Measurements from ENCODE around the gene SDK2.

DNA sequence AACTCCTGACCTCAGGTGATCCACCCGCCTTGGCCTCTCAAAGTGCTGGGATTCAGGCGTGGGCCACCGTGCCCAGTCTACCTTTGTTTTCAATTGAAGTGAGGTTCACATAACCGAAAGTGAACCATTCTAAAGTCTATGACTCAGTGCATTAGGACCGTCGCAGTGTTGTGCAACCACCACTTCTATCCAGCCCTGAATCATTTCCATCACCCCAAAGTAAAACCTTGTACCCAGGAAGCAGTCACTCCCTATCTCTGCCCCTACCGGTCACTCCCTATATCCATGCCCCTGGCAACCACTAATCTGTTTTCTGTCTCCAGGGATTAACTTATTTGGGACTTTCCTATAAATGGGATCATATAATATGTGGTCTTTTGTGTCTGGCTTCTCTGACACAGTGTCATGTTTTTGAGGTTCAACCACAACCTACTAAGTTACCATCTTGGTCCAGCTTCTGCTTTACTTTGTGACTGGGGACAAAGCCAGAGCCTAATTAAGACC lies 304.1 kb downstream of the SDK2 start:
- no peak for TF ChIP-seq POLR2A (IDR thresholded peaks at IDR 0.05; ENCODE audit: low read depth, low read length)
- TF ChIP-seq BHLHE40 (IDR thresholded peaks at IDR 0.05; ENCODE audit: low read depth, low read length), result no peak
- TF ChIP-seq, protein P1, sequence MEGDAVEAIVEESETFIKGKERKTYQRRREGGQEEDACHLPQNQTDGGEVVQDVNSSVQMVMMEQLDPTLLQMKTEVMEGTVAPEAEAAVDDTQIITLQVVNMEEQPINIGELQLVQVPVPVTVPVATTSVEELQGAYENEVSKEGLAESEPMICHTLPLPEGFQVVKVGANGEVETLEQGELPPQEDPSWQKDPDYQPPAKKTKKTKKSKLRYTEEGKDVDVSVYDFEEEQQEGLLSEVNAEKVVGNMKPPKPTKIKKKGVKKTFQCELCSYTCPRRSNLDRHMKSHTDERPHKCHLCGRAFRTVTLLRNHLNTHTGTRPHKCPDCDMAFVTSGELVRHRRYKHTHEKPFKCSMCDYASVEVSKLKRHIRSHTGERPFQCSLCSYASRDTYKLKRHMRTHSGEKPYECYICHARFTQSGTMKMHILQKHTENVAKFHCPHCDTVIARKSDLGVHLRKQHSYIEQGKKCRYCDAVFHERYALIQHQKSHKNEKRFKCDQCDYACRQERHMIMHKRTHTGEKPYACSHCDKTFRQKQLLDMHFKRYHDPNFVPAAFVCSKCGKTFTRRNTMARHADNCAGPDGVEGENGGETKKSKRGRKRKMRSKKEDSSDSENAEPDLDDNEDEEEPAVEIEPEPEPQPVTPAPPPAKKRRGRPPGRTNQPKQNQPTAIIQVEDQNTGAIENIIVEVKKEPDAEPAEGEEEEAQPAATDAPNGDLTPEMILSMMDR (conservative IDR thresholded peaks at IDR 0.05; ENCODE audit: low read depth, low read length), result peak; percentile 58
- no peak for TF ChIP-seq MXI1 (IDR thresholded peaks at IDR 0.05; ENCODE audit: borderline replicate concordance, low read depth, low read length)
- peak; percentile 26; the same call in 1 of the 2 replicates for TF ChIP-seq SMC3 (IDR thresholded peaks at IDR 0.05; ENCODE audit: low read depth, low read length)
